Stimulated activated effector memory CD8-positive, alpha-beta T cell treated with anti-CD3 and anti-CD28 coated beads, Interleukin-12 subunit alpha, Interleukin-12 subunit beta, amount 100 ng/mL, for 72 hours (primary cell): Measurements from ENCODE around the gene SNRNP200.
A peak's percentile ranks its signal among the peaks of the same experiment; 100 is the strongest.

Experiments
- ATAC-seq: fragments of 150-1000 bp; cut with Tn5 transposase; 2 replicates; pipeline ENCODE4 v1.10.0; 2021
- DNase-seq, 2 donors: peaks; one replicate each; pipeline ENCODE4 v3.0.0; 2021 to 2022; ENCODE audit warnings: low spot score in 2 of 2
- H3K27ac Mint-ChIP-seq: one replicate; pipeline ENCODE4 v1.8.0; 2022; ENCODE audit warnings: mild to moderate bottlenecking, mixed read lengths
- H3K36me3 Mint-ChIP-seq: one replicate; pipeline ENCODE4 v1.8.0; 2022; ENCODE audit warnings: mild to moderate bottlenecking, mixed read lengths
- H3K4me1 Mint-ChIP-seq: one replicate; pipeline ENCODE4 v1.8.0; 2022; ENCODE audit warnings: mixed read lengths
- H3K4me3 Mint-ChIP-seq: one replicate; pipeline ENCODE4 v1.8.0; 2022; ENCODE audit warnings: mild to moderate bottlenecking, mixed read lengths
- H3K9me3 Mint-ChIP-seq: one replicate; pipeline ENCODE4 v1.8.0; 2022; ENCODE audit warnings: mixed read lengths

Gene SNRNP200

DNA sequence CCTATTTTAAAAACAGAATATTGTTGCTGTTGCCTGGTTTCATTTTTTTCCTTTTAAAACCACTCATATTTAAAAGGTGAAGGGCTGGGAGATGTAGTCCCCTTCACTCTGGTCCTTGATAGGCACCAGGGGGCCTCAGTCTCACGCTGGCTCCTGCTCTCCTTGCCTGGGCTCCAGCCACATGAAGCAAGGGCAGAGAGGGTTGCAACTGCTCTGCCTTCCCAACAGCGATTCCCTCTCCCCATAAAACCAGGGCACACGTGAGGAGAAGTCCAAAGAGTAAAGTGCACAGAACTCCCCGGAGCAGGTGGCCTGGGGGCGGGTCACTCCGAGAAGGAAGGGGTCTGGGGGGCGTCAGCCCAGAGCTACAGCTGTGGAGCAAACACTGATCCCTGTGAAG, 52.3 kb downstream of the SNRNP200 start:
- DNase-seq (no peak), ATAC-seq (no peak)
- peak overlapping the region; percentile 87 for H3K27ac Mint-ChIP-seq
- H3K4me1 Mint-ChIP-seq = peaks cover 19% of the 10 kb centered on the region
- no peak overlapping the region for H3K4me3 Mint-ChIP-seq
- H3K9me3 Mint-ChIP-seq = no peaks in the 10 kb centered on the region
- H3K36me3 Mint-ChIP-seq = peaks cover 69% of the 10 kb centered on the region

DNA sequence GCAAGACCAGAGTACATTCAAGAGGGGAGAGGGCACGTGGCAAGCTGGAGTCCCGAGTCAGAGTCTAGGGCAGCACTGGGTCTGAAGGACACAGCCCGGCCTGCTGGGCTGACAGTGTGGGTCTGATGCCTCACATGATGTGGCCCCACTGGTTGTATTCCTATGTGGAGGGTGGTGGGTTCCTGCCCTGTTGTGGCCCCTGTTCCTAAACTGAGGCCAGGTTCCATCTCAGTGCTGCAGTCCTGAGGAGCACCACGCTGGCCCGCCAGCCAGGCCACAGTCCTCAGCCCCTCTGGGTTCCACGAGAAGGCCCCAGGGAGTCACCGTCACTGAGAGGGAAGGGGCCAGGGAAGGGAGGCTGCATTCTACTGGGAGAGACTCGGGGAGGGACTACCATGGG, 52.8 kb downstream of the SNRNP200 start:
- Mint-ChIP-seq H3K4me3 (no peak overlapping the region), H3K4me1 (peaks cover 19% of the 10 kb centered on the region), H3K27ac (peak overlapping the region; percentile 87), H3K9me3 (no peaks in the 10 kb centered on the region), H3K36me3 (peaks cover 66% of the 10 kb centered on the region)
- DNase-seq (no peak), ATAC-seq (peak; percentile 36)

DNA sequence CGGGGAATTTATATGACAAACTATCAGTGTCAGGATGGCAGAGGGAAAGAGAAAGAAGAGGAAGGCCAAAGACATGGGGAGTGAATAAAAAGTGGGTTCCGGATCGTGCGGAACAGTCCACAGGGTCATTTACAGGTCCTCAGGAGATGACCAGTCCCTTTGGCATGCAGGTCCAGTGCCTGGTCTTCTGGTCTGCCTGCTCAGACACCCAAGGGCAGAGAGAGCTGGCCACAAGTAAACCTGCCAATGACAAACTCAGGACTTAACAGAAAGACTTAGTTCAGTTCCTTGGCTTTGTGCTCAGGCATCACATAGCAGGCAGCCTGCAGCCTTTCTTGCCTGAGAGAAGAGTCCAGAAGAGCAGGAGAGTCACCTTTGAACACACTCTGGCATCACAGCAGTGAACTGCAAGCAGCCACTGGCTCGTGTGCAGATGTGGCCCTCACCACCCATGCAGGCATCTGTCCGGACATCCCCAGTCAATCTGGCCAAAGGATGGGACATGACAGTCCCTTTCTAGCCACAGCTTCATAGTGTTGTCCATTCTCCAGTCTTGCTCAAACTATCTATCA, 53.5 kb downstream of the SNRNP200 start:
- H3K9me3 Mint-ChIP-seq = no peaks in the 10 kb centered on the region
- H3K36me3 Mint-ChIP-seq = peaks cover 62% of the 10 kb centered on the region
- H3K4me3 Mint-ChIP-seq = no peak overlapping the region
- peak overlapping the region; percentile 87 for H3K27ac Mint-ChIP-seq
- H3K4me1 Mint-ChIP-seq = peaks cover 22% of the 10 kb centered on the region
- DNase-seq (no peak), ATAC-seq (no peak)

DNA sequence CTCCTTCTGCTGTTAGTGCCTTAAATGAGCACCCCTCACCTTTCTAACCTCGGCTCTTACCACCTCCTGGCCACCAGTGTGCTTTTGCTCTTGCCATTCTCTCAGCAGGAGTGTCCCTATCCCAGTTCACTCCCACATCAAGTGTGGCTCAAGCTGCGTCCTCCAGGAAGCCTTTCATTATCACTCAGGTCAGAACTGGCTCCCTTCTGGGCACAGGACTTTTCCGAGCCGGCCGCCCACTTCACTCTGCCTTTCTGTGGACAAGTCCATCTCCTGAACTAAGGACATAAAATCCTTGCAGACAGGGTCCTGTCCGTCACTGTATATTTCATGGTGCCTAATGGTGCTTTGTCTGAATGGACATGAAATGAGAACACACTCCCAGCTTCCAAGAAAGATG, 55.2 kb downstream of the SNRNP200 start:
- ATAC-seq (no peak), DNase-seq (no peak)
- Mint-ChIP-seq H3K27ac (peak overlapping the region; percentile 87), H3K9me3 (no peaks in the 10 kb centered on the region), H3K36me3 (peaks cover 56% of the 10 kb centered on the region), H3K4me3 (no peak overlapping the region), H3K4me1 (peaks cover 33% of the 10 kb centered on the region)

DNA sequence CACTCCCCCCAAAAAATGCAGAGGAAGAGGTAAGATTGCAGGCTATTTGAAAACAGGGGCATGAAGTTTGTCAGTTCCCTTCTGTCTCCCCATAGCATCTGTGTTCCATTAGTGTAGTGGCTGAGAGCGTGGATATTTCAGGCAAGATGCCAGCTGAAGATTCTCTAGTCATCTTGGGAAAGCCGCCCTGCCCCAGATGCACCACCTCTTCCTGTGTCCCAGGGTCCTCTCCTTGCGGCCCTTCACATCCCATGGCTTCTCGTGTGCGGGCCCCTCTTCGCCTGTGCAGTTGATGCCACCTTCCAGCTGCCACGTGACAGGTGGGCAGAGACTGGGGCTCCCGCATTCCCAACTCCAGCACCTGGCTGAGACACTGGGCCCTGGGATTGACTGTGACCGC, 55.7 kb downstream of the SNRNP200 start:
- Mint-ChIP-seq H3K4me3 (no peak overlapping the region), H3K4me1 (peaks cover 33% of the 10 kb centered on the region), H3K27ac (peak overlapping the region; percentile 87), H3K36me3 (peaks cover 51% of the 10 kb centered on the region), H3K9me3 (no peaks in the 10 kb centered on the region)
- DNase-seq (no peak), ATAC-seq (no peak)

DNA sequence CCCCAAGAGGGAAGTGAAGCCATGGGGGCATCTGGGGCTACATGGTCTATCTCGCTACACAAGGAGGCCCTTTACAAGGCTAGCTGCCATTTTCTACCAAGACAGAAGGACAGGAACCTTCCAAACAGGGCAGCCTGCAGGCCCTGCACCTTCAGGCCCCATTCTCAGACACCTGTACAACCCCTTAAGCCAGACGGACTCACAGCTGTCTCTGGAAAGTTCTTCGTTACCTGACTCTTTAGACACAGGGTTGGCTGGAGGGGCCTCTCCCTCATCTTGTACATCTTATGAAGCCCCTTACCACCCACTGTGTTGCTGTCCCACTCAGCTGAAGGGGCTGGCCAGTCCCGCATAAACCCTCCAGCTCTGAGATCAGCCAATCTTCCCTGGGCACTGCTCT, 56.7 kb downstream of the SNRNP200 start:
- peak overlapping the region; percentile 63 for H3K27ac Mint-ChIP-seq
- DNase-seq (no peak), ATAC-seq (no peak)
- H3K4me3 Mint-ChIP-seq = no peak overlapping the region
- H3K36me3 Mint-ChIP-seq = peaks cover 40% of the 10 kb centered on the region
- H3K9me3 Mint-ChIP-seq = no peaks in the 10 kb centered on the region
- H3K4me1 Mint-ChIP-seq = peaks cover 33% of the 10 kb centered on the region

DNA sequence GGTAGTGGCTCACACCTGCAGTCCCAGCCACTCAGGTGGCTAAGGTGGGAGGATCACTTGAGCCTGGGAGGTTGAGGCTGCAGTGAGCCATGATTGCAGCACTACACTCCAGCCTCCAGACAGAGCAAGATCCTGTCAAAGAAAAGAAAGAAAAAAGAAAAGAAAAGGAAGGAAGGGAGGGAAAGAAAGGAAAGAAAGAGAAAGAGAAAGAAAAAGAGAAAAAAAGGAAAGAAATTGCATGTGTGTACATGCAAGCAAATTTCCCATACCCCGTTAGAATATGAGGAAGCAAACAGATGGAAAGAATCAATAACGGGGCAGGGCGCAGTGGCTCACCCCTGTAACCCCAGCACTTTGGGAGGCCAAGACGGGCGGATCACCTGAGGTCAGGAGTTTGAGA, 57.5 kb downstream of the SNRNP200 start:
- Mint-ChIP-seq H3K9me3 (no peaks in the 10 kb centered on the region), H3K4me3 (no peak overlapping the region), H3K27ac (peak overlapping the region; percentile 95), H3K36me3 (peaks cover 33% of the 10 kb centered on the region), H3K4me1 (peaks cover 36% of the 10 kb centered on the region)
- ATAC-seq (no peak), DNase-seq (no peak)

DNA sequence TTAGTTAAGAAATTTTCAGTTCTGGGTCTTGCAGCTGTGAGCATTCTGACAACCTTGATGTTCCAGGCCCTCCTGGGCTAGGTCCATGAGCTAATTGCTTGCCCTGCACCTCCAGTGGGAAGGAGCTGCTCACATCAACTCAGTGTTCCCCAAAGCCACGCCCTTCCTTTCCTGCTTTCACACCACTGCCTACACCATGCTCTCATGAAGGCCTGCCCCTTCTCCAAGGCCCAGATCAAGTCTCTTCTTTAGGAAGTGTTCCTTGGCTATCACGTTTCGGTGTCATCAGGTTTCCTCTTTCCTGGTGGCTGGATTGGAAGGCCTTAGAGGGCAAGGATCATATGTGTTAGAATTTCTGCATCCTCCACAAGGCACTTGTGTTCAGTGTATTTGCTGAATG, 58.3 kb downstream of the SNRNP200 start:
- no peak overlapping the region for H3K4me3 Mint-ChIP-seq

DNA sequence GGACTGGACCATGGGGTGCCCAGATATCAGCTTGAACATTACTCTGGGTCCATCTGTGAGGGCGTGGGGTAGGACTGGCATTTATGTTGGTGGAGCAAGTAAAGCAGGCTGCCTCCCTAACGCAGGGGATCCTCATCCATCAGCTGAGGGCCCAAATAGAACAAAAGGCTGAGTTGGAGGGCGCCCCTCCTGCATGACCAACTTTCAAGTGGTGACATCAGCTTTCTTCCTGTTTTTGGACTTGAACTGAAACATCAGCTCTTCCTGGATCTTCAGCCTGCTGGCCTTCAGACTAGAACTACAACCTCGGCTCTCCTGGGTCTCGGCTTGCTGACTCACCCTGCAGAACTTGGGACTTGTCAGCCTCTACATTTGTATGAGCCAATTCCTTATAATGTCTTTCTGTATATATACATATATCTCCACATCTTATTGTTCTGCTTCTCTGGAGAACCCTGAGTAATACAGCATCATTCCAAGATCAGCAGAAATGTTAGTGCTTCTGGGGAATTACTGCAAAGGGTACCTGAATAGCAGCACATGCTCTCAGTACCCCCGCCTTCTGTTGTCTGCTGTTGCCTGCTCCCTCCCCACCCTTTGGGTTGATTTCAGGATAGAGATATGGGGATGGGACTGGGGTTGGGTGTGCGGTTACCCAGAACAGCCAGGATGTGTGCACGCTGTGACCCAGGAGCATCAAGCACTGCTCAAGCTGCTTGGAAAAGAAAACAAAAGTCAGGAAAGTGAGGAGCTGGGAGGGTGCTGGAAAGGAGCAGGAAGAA, 59.5 kb downstream of the SNRNP200 start:
- Mint-ChIP-seq H3K36me3 (peaks cover 13% of the 10 kb centered on the region), H3K4me1 (peaks cover 57% of the 10 kb centered on the region), H3K4me3 (no peak overlapping the region), H3K9me3 (no peaks in the 10 kb centered on the region), H3K27ac (peak overlapping the region; percentile 95)
- ATAC-seq (no peak), DNase-seq (no peak)

More for the DNA sequence above, 58.3 kb downstream of the SNRNP200 start:
- DNase-seq (no peak), ATAC-seq (no peak)
- Mint-ChIP-seq H3K27ac (peak overlapping the region; percentile 95), H3K9me3 (no peaks in the 10 kb centered on the region), H3K4me1 (peaks cover 45% of the 10 kb centered on the region), H3K36me3 (peaks cover 24% of the 10 kb centered on the region)

DNA sequence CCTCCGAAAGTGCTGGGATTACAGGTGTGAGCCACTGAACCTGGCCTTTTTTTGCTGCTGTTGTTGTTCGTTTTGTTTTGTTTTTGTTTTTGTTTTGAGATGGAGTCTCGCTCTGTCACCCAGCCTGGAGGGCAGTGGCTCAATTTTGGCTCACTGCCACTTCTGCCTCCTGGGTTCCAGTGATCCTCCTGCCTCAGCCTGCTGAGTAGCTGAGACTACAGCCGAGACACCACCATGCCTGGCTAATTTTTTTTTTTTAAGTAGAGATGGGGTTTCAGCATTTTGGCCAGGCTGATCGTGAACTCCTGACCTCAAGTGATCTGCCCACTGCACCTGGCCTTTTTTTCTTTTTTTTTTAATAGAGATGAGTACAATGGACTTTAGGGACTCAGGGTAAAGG, 61.5 kb downstream of the SNRNP200 start:
- Mint-ChIP-seq H3K36me3 (peaks cover 13% of the 10 kb centered on the region), H3K4me1 (peaks cover 46% of the 10 kb centered on the region), H3K27ac (peak overlapping the region; percentile 94), H3K4me3 (no peak overlapping the region), H3K9me3 (no peaks in the 10 kb centered on the region)
- DNase-seq (no peak), ATAC-seq (no peak)

DNA sequence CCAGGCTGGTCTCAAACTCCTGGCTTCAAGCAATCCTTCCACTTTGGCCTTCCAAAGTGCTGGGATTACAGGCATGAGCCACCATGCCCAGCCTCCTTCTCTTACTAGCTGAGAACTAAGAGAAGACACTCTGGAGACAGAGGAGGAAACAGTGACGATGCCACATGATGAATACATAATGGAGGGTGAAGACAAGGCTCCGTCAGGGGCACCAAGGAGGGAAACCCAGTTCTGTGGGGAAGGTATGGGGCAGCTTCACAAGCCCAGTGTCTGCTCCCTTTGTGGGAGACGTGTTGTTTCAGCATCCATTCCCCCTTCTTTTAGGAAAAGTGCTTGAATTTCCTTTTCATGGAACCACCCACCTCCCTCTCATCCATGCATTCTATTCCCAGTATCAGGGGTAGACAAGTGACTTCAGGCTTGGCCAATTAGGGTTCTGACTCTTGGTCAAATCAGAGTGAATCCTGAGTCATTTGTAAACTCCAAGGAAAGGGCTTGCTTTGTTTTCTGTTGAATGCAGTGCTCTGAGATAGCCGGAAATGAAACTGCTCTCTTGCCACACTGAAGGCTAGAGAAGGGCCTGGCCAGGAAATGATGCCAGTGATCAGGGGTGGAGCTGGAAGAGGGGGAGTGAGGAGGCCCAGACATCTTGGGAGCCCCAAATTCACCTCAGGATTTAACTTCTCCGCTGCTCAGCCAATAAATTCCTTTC, 63.3 kb downstream of the SNRNP200 start:
- peak overlapping the region; percentile 94 for H3K27ac Mint-ChIP-seq
- no peaks in the 10 kb centered on the region for H3K9me3 Mint-ChIP-seq
- ATAC-seq (peak; percentile 97), DNase-seq (peak; percentile 34 to 79)
- peaks cover 13% of the 10 kb centered on the region for H3K36me3 Mint-ChIP-seq
- H3K4me1 Mint-ChIP-seq = peaks cover 43% of the 10 kb centered on the region
- H3K4me3 Mint-ChIP-seq = peak overlapping the region; percentile 62

DNA sequence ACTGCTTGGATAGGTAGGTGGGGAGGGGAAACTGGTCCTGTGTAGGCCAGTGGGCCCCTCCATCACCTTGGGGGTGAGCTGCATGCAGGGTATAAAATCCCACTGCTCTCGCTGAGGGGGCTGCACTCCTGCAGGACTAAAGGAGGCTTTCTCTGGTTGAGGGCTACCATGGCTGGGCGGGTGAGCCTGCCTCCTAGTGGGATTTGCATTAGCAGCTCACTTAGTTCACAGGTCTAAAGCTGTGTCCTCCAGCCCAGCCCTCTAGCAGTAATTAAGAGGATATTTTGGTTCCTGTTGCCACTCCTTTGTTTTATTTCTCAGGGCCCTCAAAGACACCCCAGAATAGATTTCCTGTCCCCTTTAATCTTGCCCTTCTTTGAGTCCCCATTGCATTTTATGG, 64.1 kb downstream of the SNRNP200 start:
- no peak for ATAC-seq
- H3K36me3 Mint-ChIP-seq = peaks cover 8% of the 10 kb centered on the region
- peak overlapping the region; percentile 62 for H3K4me3 Mint-ChIP-seq
- H3K27ac Mint-ChIP-seq = peak overlapping the region; percentile 94
- no peak for DNase-seq
- peaks cover 35% of the 10 kb centered on the region for H3K4me1 Mint-ChIP-seq
- H3K9me3 Mint-ChIP-seq = no peaks in the 10 kb centered on the region

DNA sequence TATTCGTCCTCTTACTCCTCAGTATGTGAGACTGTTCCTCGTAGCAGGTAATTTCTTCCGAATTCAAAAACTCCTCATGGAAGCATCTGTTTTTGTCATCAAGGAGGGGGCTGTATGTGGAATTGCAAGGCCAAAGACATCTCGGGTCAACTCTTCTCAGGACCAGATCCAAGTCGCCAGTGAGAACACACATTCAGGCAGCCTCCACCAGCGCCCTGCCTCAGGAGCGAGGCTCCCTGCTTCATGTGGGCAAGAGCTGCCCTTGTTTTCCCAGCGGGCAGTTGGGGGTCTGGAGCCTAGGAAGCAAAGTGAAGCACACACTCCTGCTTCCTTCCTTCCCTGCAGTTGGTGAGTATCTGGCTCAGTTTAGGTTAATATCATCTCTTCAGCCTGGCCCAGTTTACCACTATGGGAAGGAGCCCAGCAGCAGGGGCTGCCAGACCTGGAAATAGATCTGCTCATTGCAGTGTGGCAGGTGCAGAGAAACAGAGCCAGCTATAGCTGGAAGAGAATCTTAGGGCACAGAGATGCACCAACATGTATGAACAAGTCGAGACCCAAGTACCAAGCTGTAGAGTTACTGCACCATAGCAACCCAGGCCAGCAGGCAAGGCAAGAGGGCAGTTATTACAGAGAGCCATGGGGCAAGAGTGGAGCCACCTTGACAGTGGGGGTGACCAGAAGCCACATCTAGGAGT, 64.9 kb downstream of the SNRNP200 start:
- peaks cover under 1% of the 10 kb centered on the region for H3K36me3 Mint-ChIP-seq
- H3K27ac Mint-ChIP-seq = peak overlapping the region; percentile 94
- ATAC-seq = no peak
- no peaks in the 10 kb centered on the region for H3K9me3 Mint-ChIP-seq
- peaks cover 27% of the 10 kb centered on the region for H3K4me1 Mint-ChIP-seq
- H3K4me3 Mint-ChIP-seq = no peak overlapping the region
- no peak for DNase-seq

DNA sequence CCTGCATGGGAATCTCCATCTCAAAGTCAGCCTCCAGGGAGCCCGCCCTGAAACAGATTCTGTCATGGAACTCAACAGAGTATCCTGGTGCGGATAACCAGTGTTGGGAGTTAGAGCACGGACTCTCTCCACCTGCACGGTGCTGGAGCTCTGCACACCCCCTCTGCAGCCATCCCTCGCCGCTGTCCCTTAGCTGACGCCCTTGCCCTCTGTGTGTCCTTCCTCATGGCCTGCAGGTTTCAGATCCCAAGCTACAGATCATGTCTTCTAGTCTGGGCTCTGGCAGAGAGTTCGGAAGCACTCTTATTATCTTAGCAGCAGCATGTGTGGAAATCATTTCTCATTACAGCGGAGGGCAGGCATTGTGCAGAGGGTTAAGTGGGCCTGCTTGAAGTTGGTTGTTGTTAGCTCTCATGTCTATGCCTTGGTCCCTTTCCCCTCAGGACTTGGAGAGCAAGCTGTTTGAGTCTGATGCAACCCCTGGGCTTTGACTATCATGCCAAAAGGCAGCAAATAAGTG, 65.5 kb downstream of the SNRNP200 start:
- H3K36me3 Mint-ChIP-seq = no peaks in the 10 kb centered on the region
- H3K9me3 Mint-ChIP-seq = no peaks in the 10 kb centered on the region
- peaks cover 27% of the 10 kb centered on the region for H3K4me1 Mint-ChIP-seq
- DNase-seq = no peak
- H3K4me3 Mint-ChIP-seq = no peak overlapping the region
- ATAC-seq = no peak
- H3K27ac Mint-ChIP-seq = no peak overlapping the region

DNA sequence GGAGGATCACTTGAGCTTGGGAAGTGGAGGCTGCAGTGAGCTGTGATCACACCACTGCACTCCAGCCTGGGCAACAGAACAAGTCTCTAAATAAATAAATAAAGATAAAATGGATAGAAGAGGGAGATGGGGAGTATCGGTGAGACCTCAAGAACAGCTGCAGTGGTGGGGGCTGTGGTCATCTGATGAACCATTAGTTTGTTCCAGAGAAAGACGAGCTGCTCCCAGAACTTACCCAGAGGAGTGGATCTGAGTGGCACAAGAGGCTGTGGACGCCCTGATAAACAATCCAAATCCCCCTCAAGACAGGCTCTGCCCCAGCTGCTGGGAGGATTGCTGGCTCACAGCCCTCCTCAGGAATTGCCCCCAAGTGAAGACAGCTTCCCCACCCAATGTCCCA, 66.3 kb downstream of the SNRNP200 start:
- H3K27ac Mint-ChIP-seq = no peak overlapping the region
- peaks cover 27% of the 10 kb centered on the region for H3K4me1 Mint-ChIP-seq
- no peak overlapping the region for H3K4me3 Mint-ChIP-seq
- no peaks in the 10 kb centered on the region for H3K36me3 Mint-ChIP-seq
- ATAC-seq = no peak
- no peaks in the 10 kb centered on the region for H3K9me3 Mint-ChIP-seq
- DNase-seq = no peak
